Ishikawa (cell line): ENCODE measurements around the gene MTSS2.
A peak's percentile ranks its signal among the peaks of the same experiment; 100 is the strongest.

Source experiments
- CEBPB ChIP-seq: IDR thresholded peaks from 2 replicates; pipeline ENCODE4 v1.6.1; 2012
- CREB1 ChIP-seq: IDR thresholded peaks from 2 replicates; pipeline ENCODE4 v1.6.1; 2012; ENCODE audit warnings: low read depth
- EGR1 ChIP-seq: IDR thresholded peaks from 2 replicates; pipeline ENCODE4 v1.6.1; 2012
- EP300 ChIP-seq: IDR thresholded peaks from 2 replicates; pipeline ENCODE4 v1.6.1; 2012; ENCODE audit warnings: borderline replicate concordance
- FOXM1 ChIP-seq: IDR thresholded peaks from 2 replicates; pipeline ENCODE4 v1.6.1; 2012; ENCODE audit warnings: low read depth, borderline replicate concordance
- NFIC ChIP-seq: IDR thresholded peaks from 2 replicates; pipeline ENCODE4 v1.6.1; 2012
- RAD21 ChIP-seq: IDR thresholded peaks from 2 replicates; pipeline ENCODE4 v1.6.1; 2012; ENCODE audit warnings: low read depth
- REST ChIP-seq: IDR thresholded peaks from 2 replicates; pipeline ENCODE4 v1.6.1; 2012; ENCODE audit warnings: low read depth, mild to moderate bottlenecking
- TAF1 ChIP-seq: IDR thresholded peaks from 2 replicates; pipeline ENCODE4 v1.6.1; 2012; ENCODE audit warnings: low read depth, mild to moderate bottlenecking
- TCF12 ChIP-seq: IDR thresholded peaks from 2 replicates; pipeline ENCODE4 v1.6.1; 2012; ENCODE audit warnings: low read depth
- TEAD4 ChIP-seq: IDR thresholded peaks from 2 replicates; pipeline ENCODE4 v1.6.1; 2012
- YY1 ChIP-seq: IDR thresholded peaks from 2 replicates; pipeline ENCODE4 v1.6.1; 2012; ENCODE audit warnings: low read depth
- ZBTB7A ChIP-seq: IDR thresholded peaks from 2 replicates; pipeline ENCODE4 v1.6.1; 2012; ENCODE audit warnings: low read depth
- TF ChIP-seq, protein P1 (sequence below): IDR thresholded peaks from 2 replicates; pipeline ENCODE4 v1.6.1; 2012
- TF ChIP-seq, protein P2 (sequence below): IDR thresholded peaks from 2 replicates; pipeline ENCODE4 v1.6.1; 2012

MTSS2 gene

DNA sequence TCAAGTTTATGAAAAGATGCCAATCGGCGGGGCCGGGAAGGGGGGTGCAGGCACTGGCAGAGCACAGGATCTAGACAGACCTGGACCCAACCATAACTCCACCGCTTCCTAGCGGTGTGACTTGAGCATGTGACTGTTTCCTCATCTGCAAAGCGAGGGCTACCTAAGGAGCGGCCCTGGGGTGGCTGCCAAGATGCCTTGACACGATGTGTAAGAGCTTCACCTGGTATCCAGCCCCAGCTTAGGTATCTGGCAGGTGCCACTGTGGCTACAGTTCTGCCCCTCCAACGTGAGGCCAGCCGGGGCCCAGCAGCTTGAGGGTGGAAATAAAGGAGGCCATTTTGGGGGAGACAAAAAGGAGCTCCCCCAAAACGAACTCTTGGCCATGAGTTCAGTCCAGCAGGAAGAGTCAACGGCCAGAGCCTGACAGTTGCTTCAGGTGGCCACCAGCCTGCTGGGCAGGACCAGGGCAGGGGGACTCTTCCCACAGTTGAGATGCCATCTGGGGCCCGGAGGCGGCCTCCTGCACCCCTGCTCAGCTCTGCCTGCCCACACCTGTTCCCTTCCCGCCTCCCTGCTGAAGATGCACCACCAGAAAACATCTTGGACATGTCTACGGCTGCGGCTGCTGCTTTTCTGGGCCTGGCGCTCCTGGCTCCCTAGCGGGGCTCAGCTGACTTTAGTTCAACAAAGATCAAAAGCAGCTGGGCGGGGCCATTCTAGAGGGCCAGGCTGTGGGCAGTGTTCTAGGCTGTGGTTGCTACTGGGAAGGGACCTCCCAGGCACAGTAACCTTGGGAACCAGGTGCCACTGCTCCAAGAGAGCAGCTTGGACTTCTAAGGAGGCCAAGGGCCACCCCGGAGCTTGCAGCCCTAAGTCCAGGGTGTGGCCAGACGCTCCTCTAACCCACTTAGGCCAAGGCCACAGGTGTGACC, 3.4 kb upstream of the MTSS2 start:
- TF ChIP-seq RAD21 (no peak), EP300 (no peak), REST (no peak)
- TF ChIP-seq, protein P1, sequence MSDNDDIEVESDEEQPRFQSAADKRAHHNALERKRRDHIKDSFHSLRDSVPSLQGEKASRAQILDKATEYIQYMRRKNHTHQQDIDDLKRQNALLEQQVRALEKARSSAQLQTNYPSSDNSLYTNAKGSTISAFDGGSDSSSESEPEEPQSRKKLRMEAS: no peak

GRCh38 chr16:70688246-70688742, 2.4 kb upstream of the MTSS2 start:
- no peak for TF ChIP-seq CREB1
- no peak for TF ChIP-seq REST
- no peak for TF ChIP-seq FOXM1
- no peak for TF ChIP-seq NFIC
- TF ChIP-seq, protein P1: no peak
- no peak for TF ChIP-seq TEAD4
- no peak for TF ChIP-seq ZBTB7A
- no peak for TF ChIP-seq EGR1
- TF ChIP-seq RAD21: no peak
- TF ChIP-seq TAF1: no peak
- TF ChIP-seq, protein P2, sequence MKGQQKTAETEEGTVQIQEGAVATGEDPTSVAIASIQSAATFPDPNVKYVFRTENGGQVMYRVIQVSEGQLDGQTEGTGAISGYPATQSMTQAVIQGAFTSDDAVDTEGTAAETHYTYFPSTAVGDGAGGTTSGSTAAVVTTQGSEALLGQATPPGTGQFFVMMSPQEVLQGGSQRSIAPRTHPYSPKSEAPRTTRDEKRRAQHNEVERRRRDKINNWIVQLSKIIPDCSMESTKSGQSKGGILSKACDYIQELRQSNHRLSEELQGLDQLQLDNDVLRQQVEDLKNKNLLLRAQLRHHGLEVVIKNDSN: no peak
- TF ChIP-seq YY1: no peak
- no peak for TF ChIP-seq TCF12
- no peak for TF ChIP-seq CEBPB
- TF ChIP-seq EP300: no peak

DNA sequence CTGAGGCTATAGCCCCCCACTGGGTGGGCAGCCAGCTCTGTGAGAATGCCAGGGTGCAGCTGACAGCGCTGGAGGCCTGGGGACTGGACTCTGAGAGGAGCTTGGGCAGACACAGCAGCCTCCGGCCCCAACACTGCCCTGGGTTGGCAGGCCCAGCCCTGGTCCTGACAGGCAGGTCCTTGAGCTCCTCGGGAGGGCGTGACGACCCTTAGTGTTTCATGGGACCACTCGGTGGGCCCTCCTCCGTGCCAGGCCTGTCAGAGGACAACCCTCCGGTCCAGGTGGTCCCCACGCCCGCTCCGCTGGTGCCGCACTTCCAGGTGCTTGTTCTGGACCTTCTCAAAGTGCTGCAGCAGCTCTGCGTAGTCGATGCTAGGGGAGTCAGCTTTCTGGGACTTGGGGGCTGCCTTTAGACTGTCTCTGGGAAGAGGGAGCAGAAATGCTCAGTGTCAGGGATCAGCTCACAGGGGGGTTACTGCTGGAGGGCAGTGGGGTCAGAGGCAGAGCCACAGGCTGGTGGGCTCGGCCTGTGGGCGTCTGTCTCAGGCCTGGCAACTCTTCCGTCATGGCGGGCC, 1.9 kb upstream of the MTSS2 start:
- no peak for TF ChIP-seq TAF1
- no peak for TF ChIP-seq RAD21
- no peak for TF ChIP-seq CEBPB
- no peak for TF ChIP-seq EP300
- TF ChIP-seq TEAD4: no peak
- no peak for TF ChIP-seq CREB1
- TF ChIP-seq, protein P1: no peak
- TF ChIP-seq FOXM1: no peak

DNA sequence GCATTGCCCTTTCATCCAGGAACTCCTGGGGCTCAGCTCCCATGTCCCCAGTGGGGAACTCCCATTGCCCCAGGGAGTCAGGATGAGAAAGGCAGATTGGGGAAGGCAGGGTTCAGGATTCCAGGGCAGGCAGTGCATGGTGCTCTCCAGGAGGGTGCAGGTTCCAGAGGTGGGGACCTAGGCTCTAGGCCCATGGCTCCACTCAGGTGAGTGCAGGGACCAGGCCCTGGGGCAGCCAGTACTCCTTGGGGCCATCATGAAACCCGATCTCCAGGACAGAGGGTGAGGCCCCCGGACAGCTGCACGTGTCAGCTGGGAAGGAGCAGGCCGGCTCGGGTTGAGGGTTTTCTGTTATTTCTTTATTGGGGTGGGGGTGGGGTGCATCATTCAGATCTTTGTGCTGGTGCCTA, 1.3 kb upstream of the MTSS2 start:
- 0 out of 2 replicates have a peak, but pooled peaks have one; percentile 17 for TF ChIP-seq TCF12
- TF ChIP-seq, protein P1: peak; percentile 72; the same call in 1 of the 2 replicates
- no peak for TF ChIP-seq RAD21

GRCh38 chr16:70686376-70687101, 686 bp upstream of the MTSS2 start:
- TF ChIP-seq EGR1 (0 out of 2 replicates have a peak, but pooled peaks have one; percentile 1), REST (no peak), ZBTB7A (peak; percentile 58; the same call in 1 of the 2 replicates)
- TF ChIP-seq, protein P2: no peak
